Endothelial cell of umbilical vein (primary cell): ENCODE results near the gene STRA6. TPM values are rescaled to one million over a fixed set of nuclear protein-coding genes. Genes with fewer than 3 reads are reported as not detected.

Experiments
- BruUV-seq: library from RNA; stranded (reverse); fragments of 400-500 nt; replicated peaks from 2 replicates; lab custom pipeline; 2021; lab: Mats Ljungman, UMichigan
- CTCF ChIA-PET: fragments of 300-600, 350-600 bp; sonication (Branson Sonifier 250); formaldehyde crosslinking; loops from one replicate; lab custom pipeline; 2021; ENCODE audit warnings: antibody characterized with exemption, inconsistent platforms; lab: Charles Lee
- POLR2A ChIA-PET: fragments of 300-600, 350-600 bp; sonication (Branson Sonifier 250); formaldehyde crosslinking; loops from one replicate; lab custom pipeline; 2021; ENCODE audit warnings: antibody characterized with exemption, inconsistent platforms; lab: Charles Lee
- DNase-seq: peaks from one replicate; pipeline ENCODE4 v3.0.0-alpha.2; 2011; ENCODE audit warnings: low read depth, low spot score
- FAIRE-seq: peaks from 2 replicates; lab custom pipeline; 2011; peaks lifted over from hg19 to GRCh38; lab: Jason Lieb, UNC
- H2AFZ ChIP-seq: 2 replicates; pipeline ENCODE4 v1.6.0; 2012; ENCODE audit warnings: low read depth, low read length, control low read depth, inconsistent platforms
- H3K27ac ChIP-seq: 2 replicates; pipeline ENCODE4 v1.5.1; 2011; ENCODE audit warnings: low read depth, mild to moderate bottlenecking, control low read depth, low read length, moderate library complexity; ENCODE audit not compliant: insufficient read depth
- H3K27me3 ChIP-seq, 2 experiments: 2 replicates each; pipeline versions ENCODE4 v1.6.0 to v1.6.1; 2011; ENCODE audit warnings: low read length in 2 of 2, mixed read lengths in 1 of 2; ENCODE audit not compliant: control insufficient read depth in 2 of 2, insufficient read depth in 2 of 2
- H3K36me3 ChIP-seq, 2 experiments: 2 replicates in 1 of 2; 3 replicates in 1 of 2; pipeline ENCODE4 v1.5.1; 2011; ENCODE audit warnings: low read length in 2 of 2, mild to moderate bottlenecking in 1 of 2, moderate library complexity in 1 of 2; ENCODE audit not compliant: control insufficient read depth in 2 of 2, insufficient read depth in 2 of 2; ENCODE audit errors: extremely low read depth in 1 of 2
- H3K4me1 ChIP-seq: 3 replicates; pipeline ENCODE4 v1.5.1; 2011; ENCODE audit warnings: mild to moderate bottlenecking, low read length; ENCODE audit not compliant: control insufficient read depth, insufficient read depth; ENCODE audit errors: extremely low read depth
- H3K4me2 ChIP-seq: 2 replicates; pipeline ENCODE4 v1.6.1; 2011; ENCODE audit warnings: low read length, control low read depth, mixed read lengths; ENCODE audit not compliant: insufficient read depth
- H3K4me3 ChIP-seq, 3 experiments: fragments of 200-600 bp in 1 of 3; sonication (generic), shearing (Covaris generic) in 1 of 3; replicated peaks in 1 of 3; 2 replicates each; pipeline ENCODE4 v1.5.1; 2011 to 2016; ENCODE audit warnings: control low read depth in 3 of 3, low read length in 3 of 3, mild to moderate bottlenecking in 2 of 3, inconsistent platforms in 1 of 3, low read depth in 1 of 3, moderate library complexity in 1 of 3; ENCODE audit not compliant: insufficient read depth in 1 of 3
- H3K79me2 ChIP-seq: 2 replicates; pipeline ENCODE4 v1.6.0; 2012; ENCODE audit warnings: low read length, inconsistent platforms; ENCODE audit not compliant: control insufficient read depth, insufficient read depth
- H3K9ac ChIP-seq: replicated peaks from 2 replicates; pipeline ENCODE3; 2011; ENCODE audit warnings: low read length, control low read depth; ENCODE audit not compliant: insufficient read depth; ENCODE audit errors: extremely low read depth
- H3K9me1 ChIP-seq: replicated peaks from 3 replicates; pipeline ENCODE4 v1.6.0; 2011; ENCODE audit warnings: mild to moderate bottlenecking, low read length; ENCODE audit not compliant: control insufficient read depth, insufficient read depth; ENCODE audit errors: extremely low read depth
- H3K9me3 ChIP-seq: replicated peaks from 2 replicates; pipeline ENCODE4 v1.5.1; 2012; ENCODE audit warnings: low read length, inconsistent platforms; ENCODE audit not compliant: control insufficient read depth, insufficient read depth
- H4K20me1 ChIP-seq: replicated peaks from 2 replicates; pipeline ENCODE3; 2011; ENCODE audit warnings: mild to moderate bottlenecking, low read length; ENCODE audit not compliant: control insufficient read depth, insufficient read depth; ENCODE audit errors: extremely low read depth
- CTCF ChIP-seq, 2 donors: IDR thresholded peaks; 1 replicate in 1 of 2; 2 replicates in 1 of 2; pipeline ENCODE4 v1.5.1; 2011; ENCODE audit warnings: low read length in 2 of 2, mild to moderate bottlenecking in 2 of 2, moderate library complexity in 2 of 2, control low read depth in 1 of 2, inconsistent platforms in 1 of 2, low read depth in 1 of 2; ENCODE audit not compliant: insufficient read depth in 1 of 2; ENCODE audit errors: extremely low read depth in 1 of 2
- EZH2 ChIP-seq: IDR thresholded peaks from 2 replicates; pipeline ENCODE4 v1.6.1; 2012; ENCODE audit warnings: borderline replicate concordance, low read depth, mild to moderate bottlenecking, moderate library complexity, low read length, inconsistent platforms; ENCODE audit not compliant: severe bottlenecking
- FOS ChIP-seq: IDR thresholded peaks from 2 replicates; pipeline ENCODE4 v1.6.1; 2011; ENCODE audit warnings: mild to moderate bottlenecking, low read length, moderate library complexity, borderline replicate concordance; ENCODE audit not compliant: insufficient read depth
- GATA2 ChIP-seq: IDR thresholded peaks from 2 replicates; pipeline ENCODE4 v1.7.0; 2011; ENCODE audit warnings: low read depth, mild to moderate bottlenecking, moderate library complexity, mixed read lengths, low read length; ENCODE audit not compliant: insufficient read length, insufficient read depth
- JUN ChIP-seq: IDR thresholded peaks from 2 replicates; pipeline ENCODE4 v1.6.1; 2011; ENCODE audit warnings: borderline replicate concordance, low read depth; ENCODE audit not compliant: insufficient read length, insufficient read depth
- MAX ChIP-seq: IDR thresholded peaks from 2 replicates; pipeline ENCODE4 v1.6.1; 2011; ENCODE audit not compliant: insufficient read depth, insufficient read length
- MYC ChIP-seq: IDR thresholded peaks from one replicate; pipeline ENCODE4 v1.6.1; 2011; ENCODE audit warnings: mild to moderate bottlenecking, low read depth, low read length
- POLR2A ChIP-seq: IDR thresholded peaks from 2 replicates; pipeline ENCODE4 v1.6.1; 2012; ENCODE audit warnings: low read depth, mild to moderate bottlenecking, control low read depth, low read length
- POLR2AphosphoS5 ChIP-seq: IDR thresholded peaks from 2 replicates; pipeline ENCODE4 v1.6.1; 2012; ENCODE audit warnings: low read depth, mild to moderate bottlenecking, control low read depth, low read length, moderate library complexity; ENCODE audit not compliant: insufficient read depth
- dilution Hi-C: fragments of 300-500 bp; cut with MboI; formaldehyde crosslinking; loops from one replicate; pipeline ENCODE4 v1.15.0; 2019; ENCODE audit warnings: low sequenced_read_pairs; ENCODE audit not compliant: extremely low pct_ligation_motif_present
- intact Hi-C: fragments of 100-400 bp; cut with micrococcal nuclease; formaldehyde crosslinking; loops from one replicate; pipeline ENCODE4 v1.10.0; 2022
- polyA plus RNA-seq, 4 experiments: library from polyadenylated mRNA; depleted of rRNA in 3 of 4; stranded (reverse) in 3 of 4; unstranded in 1 of 4; fragments of >200 nt; gene quantifications; 2 replicates each; pipeline versions ENCODE4 v1.2.1 to v1.2.3, GENCODE V29; 2011 to 2012; ENCODE audit warnings: missing spikeins in 1 of 4
- total RNA-seq: library from RNA; stranded (reverse); gene quantifications from 2 replicates; pipeline ENCODE4 v1.2.3, GENCODE V29; 2021

Gene STRA6
- total and polyA plus RNA-seq, 2 donors (not counting 3 experiments of a cell fraction or from before 2014, with no cell fraction given): not detected

GRCh38 chr15:74251131-74251811 is 48.7 kb upstream of the STRA6 start:
- Histone ChIP-seq H2AFZ (no peak overlapping the region), H3K4me1 (no peaks in the 10 kb centered on the region), H4K20me1 (no peaks in the 10 kb centered on the region), H3K9me1 (no peaks in the 10 kb centered on the region), H3K9me3 (no peaks in the 10 kb centered on the region), H3K4me2 (no peak overlapping the region), H3K27me3 (peaks cover 3 to 6% of the 10 kb centered on the region in 2 experiments), H3K36me3 (no peaks in the 10 kb centered on the region), H3K27ac (no peak overlapping the region), H3K79me2 (no peaks in the 10 kb centered on the region), H3K4me3 (no peak overlapping the region), H3K9ac (no peak overlapping the region)
- dilution Hi-C loops: no loop called here
- POLR2A ChIA-PET: no interaction called here
- BruUV-seq: no TSS peak
- intact Hi-C loops: no loop called here
- DNase-seq (no peak), FAIRE-seq (no peak)
- CTCF ChIA-PET: interaction anchor here (1.0 to 1.5 kb wide), 3 partner anchors 11 to 13 kb away, joined by 3 to 4 read pairs (median 3); no protein-coding TSS in a partner anchor
- TF ChIP-seq MAX (no peak), FOS (no peak), JUN (no peak), MYC (no peak), POLR2A (no peak), CTCF (IDR thresholded peaks at IDR 0.05; ENCODE audit: extremely low read depth in 1 of 2, insufficient read depth in 1 of 2, low read depth in 1 of 2, low read length in 2 of 2) (no peak), GATA2 (no peak), EZH2 (no peak), POLR2AphosphoS5 (no peak)
